Activated T-cell treated with anti-CD3 and anti-CD28 coated beads for 1 hour (primary cell): ENCODE data around the gene PLAU.
"Not testable (repeated sequence)": the region's sequence is repeated elsewhere in the genome, so short reads cannot be mapped to it uniquely, and the experiment has no call there.

Experiments
- DNase-seq: peaks from one replicate; pipeline ENCODE4 v3.0.0-alpha.2; 2020; ENCODE audit warnings: low read depth

Gene PLAU

GRCh38 chr10:73898730-73899410, 12.1 kb upstream of the PLAU start:
- DNase-seq: no peak

GRCh38 chr10:73899423-73899822, 11.5 kb upstream of the PLAU start:
- DNase-seq: no peak

GRCh38 chr10:73900064-73900463, 10.9 kb upstream of the PLAU start:
- DNase-seq: no peak

- DNase-seq: no peak
These were observed 9.7 kb upstream of the PLAU start for GRCh38 chr10:73901261-73901660.

- no peak for DNase-seq
These were observed 8.6 kb upstream of the PLAU start for GRCh38 chr10:73902351-73902750.

GRCh38 chr10:73905256-73906020, 5.5 kb upstream of the PLAU start:
- no peak for DNase-seq

- no peak for DNase-seq
These were observed 4.1 kb upstream of the PLAU start for GRCh38 chr10:73906524-73907447.

- DNase-seq: no peak
These were observed 3.0 kb upstream of the PLAU start for GRCh38 chr10:73907841-73908517.

- no peak for DNase-seq
These were observed 1.9 kb upstream of the PLAU start for GRCh38 chr10:73908853-73909539.

- no peak for DNase-seq
These were observed 1.3 kb upstream of the PLAU start for GRCh38 chr10:73909540-73910115.

- DNase-seq: no peak
These were observed 550 bp upstream of the PLAU start for GRCh38 chr10:73910401-73910763.

- no peak for DNase-seq
These were observed 647 bp downstream of the PLAU start for GRCh38 chr10:73911553-73912004.

GRCh38 chr10:73914036-73914435, 3.1 kb downstream of the PLAU start:
- DNase-seq: no peak

- DNase-seq: no peak
These were observed 4.4 kb downstream of the PLAU start for GRCh38 chr10:73915206-73915851.

- no peak for DNase-seq
These were observed 6.0 kb downstream of the PLAU start for GRCh38 chr10:73916761-73917470.

GRCh38 chr10:73917566-73918305, 6.8 kb downstream of the PLAU start:
- DNase-seq: no peak

GRCh38 chr10:73919481-73919880, 8.5 kb downstream of the PLAU start:
- DNase-seq: not testable (repeated sequence)

- no peak for DNase-seq
These were observed 9.2 kb downstream of the PLAU start for GRCh38 chr10:73920089-73920488.
